Activated CD4-positive, alpha-beta T cell treated with anti-CD3 and anti-CD28 coated beads for 36 hours (primary cell): ENCODE results near the gene MAGEB1. TPM values are rescaled to one million over a fixed set of nuclear protein-coding genes. Genes with fewer than 3 reads are reported as not detected.

Source experiments
- total RNA-seq, 2 experiments: library from RNA; stranded (reverse); gene quantifications; one replicate each; pipeline ENCODE4 v1.2.3, GENCODE V29; 2021

The MAGEB1 gene
- total RNA-seq, 2 experiments from 2014 or later: not detected

Other genes starting within 250 kb of the MAGEB1 start
- gene MAGEB2, start 31.6 kb upstream of the MAGEB1 start, total RNA-seq: not detected
- not detected for gene MAGEB3, start 16.5 kb upstream of the MAGEB1 start, total RNA-seq
- not detected for gene MAGEB4, start 5.1 kb upstream of the MAGEB1 start, total RNA-seq
- gene NR0B1, start 62.2 kb downstream of the MAGEB1 start, total RNA-seq: not detected